Spleen (tissue), 7 donors: Measurements from ENCODE around the gene DLG2.

Source experiments
- CTCF ChIP-seq, 11 experiments: fragments of 200-600 bp in 7 of 11; fragments of 450-650 bp in 4 of 11; sonication (generic) in 4 of 11; IDR thresholded peaks in 8 of 11; conservative IDR thresholded peaks in 3 of 11; 1 replicate in 7 of 11; 2 replicates in 4 of 11; pipeline versions ENCODE4 v1.4.0 to v1.8.0; 2016 to 2021; ENCODE audit warnings: antibody characterized with exemption in 11 of 11, inconsistent platforms in 4 of 11, mild to moderate bottlenecking in 1 of 11
- POLR2A ChIP-seq, 3 donors: fragments of 450-650 bp; IDR thresholded peaks; one replicate each; pipeline ENCODE4 v1.5.1; 2017; ENCODE audit warnings: antibody characterized with exemption in 3 of 3, mild to moderate bottlenecking in 1 of 3
- POLR2AphosphoS5 ChIP-seq, 3 donors: sonication (generic); formaldehyde crosslinking; IDR thresholded peaks; one replicate each; pipeline ENCODE4 v1.5.1; 2017; ENCODE audit warnings: antibody characterized with exemption in 3 of 3
- donor health status: DM: no; HTN: no; CAD: no; lungs with moderate emphysema.
- donor health status: DM: no; HTN: no; CAD: no.
- donor health status: DM: no; HTN: no; CAD: no.

DNA sequence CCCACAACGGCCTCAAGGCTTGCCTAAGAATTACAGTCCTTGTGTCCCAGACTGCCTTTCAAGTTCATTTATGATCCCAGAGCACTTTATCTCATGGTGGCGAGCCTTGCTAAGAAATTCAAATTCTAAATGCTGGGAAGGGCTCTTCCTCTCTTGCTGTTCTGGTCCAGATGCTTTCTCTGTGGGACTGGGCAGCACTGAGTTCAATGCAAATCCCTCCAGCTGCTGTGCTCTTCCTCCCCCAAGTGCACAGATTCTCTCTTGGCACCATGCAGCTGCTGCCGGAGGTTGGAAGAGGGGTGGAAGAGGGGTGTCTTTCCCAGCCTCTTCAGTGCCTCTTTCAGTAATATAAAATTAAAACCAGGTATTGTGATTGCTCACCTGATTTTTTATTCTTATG, 828.0 kb downstream of the DLG2 start:
- TF ChIP-seq CTCF (IDR thresholded peaks at IDR 0.05 in 8 of 11, conservative IDR thresholded peaks at IDR 0.05 in 3 of 11) (no peak), POLR2AphosphoS5 (IDR thresholded peaks at IDR 0.05) (no peak), POLR2A (IDR thresholded peaks at IDR 0.05) (no peak)
